ENCODE results near the gene KRR1. TPM values are rescaled to one million over a fixed set of nuclear protein-coding genes. Genes with fewer than 3 reads are reported as not detected.

The KRR1 gene
- total RNA-seq, 1 experiment from 2014 or later, result 73.2 TPM

- Mint-ChIP-seq H3K27ac (ENCODE audit: unreplicated experiment) (no peak overlapping the region), H3K9me3 (ENCODE audit: unreplicated experiment) (no peaks in the 10 kb centered on the region), H3K36me3 (ENCODE audit: insufficient read depth, unreplicated experiment) (no peaks in the 10 kb centered on the region), H3K4me1 (ENCODE audit: low read depth, unreplicated experiment) (no peaks in the 10 kb centered on the region), H3K4me3 (ENCODE audit: unreplicated experiment) (no peak overlapping the region), H3K27me3 (ENCODE audit: insufficient read depth, unreplicated experiment) (no peaks in the 10 kb centered on the region)
- TF ChIP-seq CTCF (IDR thresholded peaks at IDR 0.05; ENCODE audit: insufficient read depth in 1 of 2, low read depth in 1 of 2, low read length in 1 of 2, severe bottlenecking in 1 of 2, unreplicated experiment in 1 of 2), result no peak
- Histone ChIP-seq H3K9me3 (no peaks in the 10 kb centered on the region), H3K27me3 (replicated peaks; ENCODE audit: control insufficient read depth, insufficient read depth, low read length) (no peaks in the 10 kb centered on the region), H3K4me3 (ENCODE audit: low read depth, low read length) (no peak overlapping the region), H3K4me1 (peaks cover 4% of the 10 kb centered on the region), H3K36me3 (ENCODE audit: control insufficient read depth, insufficient read depth, low read length) (no peaks in the 10 kb centered on the region)
- intact Hi-C loops (cut with micrococcal nuclease; ENCODE audit: unreplicated experiment), result no loop called here
- POLR2A ChIA-PET, result no interaction called here
- CTCF ChIA-PET, result no interaction called here
- no TSS peak for BruUV-seq (replicated peaks)
- no peak for DNase-seq
These were observed 32.1 kb upstream of the KRR1 start for GRCh38 chr12:75543529-75543928.

DNA sequence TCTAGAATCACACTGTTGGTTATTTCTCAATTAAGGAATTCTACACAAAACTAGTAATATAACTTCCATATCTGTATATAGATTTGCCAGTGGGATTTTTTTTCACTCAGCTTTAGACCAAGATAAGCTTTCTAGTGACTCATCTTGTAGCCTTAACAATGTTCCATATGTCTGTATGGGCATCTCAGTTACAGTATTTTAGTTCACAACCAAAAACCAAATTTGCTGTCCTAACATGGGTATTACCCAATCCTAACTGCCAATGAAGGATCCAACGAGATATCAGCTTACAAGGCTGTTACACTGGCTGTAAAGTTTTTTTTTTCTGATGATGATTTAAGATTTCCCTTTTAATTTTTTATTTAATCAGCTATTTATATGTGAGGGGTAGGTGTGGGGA is 31.5 kb upstream of the KRR1 start:
- Mint-ChIP-seq H3K4me1 (ENCODE audit: low read depth, unreplicated experiment) (no peaks in the 10 kb centered on the region), H3K27me3 (ENCODE audit: insufficient read depth, unreplicated experiment) (no peaks in the 10 kb centered on the region), H3K4me3 (ENCODE audit: unreplicated experiment) (no peak overlapping the region), H3K27ac (ENCODE audit: unreplicated experiment) (no peak overlapping the region), H3K9me3 (ENCODE audit: unreplicated experiment) (no peaks in the 10 kb centered on the region), H3K36me3 (ENCODE audit: insufficient read depth, unreplicated experiment) (no peaks in the 10 kb centered on the region)
- Histone ChIP-seq H3K27me3 (replicated peaks; ENCODE audit: control insufficient read depth, insufficient read depth, low read length) (no peaks in the 10 kb centered on the region), H3K4me1 (no peaks in the 10 kb centered on the region), H3K36me3 (ENCODE audit: control insufficient read depth, insufficient read depth, low read length) (no peaks in the 10 kb centered on the region), H3K4me3 (ENCODE audit: low read depth, low read length) (no peak overlapping the region), H3K9me3 (no peaks in the 10 kb centered on the region)
- no peak for DNase-seq
- CTCF ChIA-PET, result no interaction called here
- BruUV-seq (replicated peaks), result no TSS peak
- intact Hi-C loops (cut with micrococcal nuclease; ENCODE audit: unreplicated experiment), result no loop called here
- TF ChIP-seq CTCF (IDR thresholded peaks at IDR 0.05; ENCODE audit: insufficient read depth in 1 of 2, low read depth in 1 of 2, low read length in 1 of 2, severe bottlenecking in 1 of 2, unreplicated experiment in 1 of 2), result no peak
- POLR2A ChIA-PET, result no interaction called here

DNA sequence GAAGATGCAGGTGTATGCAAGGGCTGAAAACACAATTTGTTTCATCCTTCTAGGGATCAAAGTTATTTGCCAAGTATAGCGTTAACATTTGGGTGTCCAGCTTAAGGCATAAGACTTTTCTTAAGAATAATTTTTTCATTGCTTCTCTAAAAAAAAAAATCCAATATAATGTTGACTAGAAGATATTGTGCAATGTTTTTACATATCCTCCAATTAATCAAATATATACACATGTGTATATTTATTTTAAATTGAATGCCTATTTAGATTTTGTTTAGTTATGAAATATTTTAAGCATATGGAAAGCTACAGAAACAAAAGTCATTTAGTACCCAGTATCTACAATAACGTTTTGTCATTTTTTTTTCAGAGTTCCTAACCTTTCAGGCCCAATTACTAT is 28.5 kb upstream of the KRR1 start:
- Mint-ChIP-seq H3K4me3 (ENCODE audit: unreplicated experiment) (no peak overlapping the region), H3K27me3 (ENCODE audit: insufficient read depth, unreplicated experiment) (no peaks in the 10 kb centered on the region), H3K27ac (ENCODE audit: unreplicated experiment) (no peak overlapping the region), H3K36me3 (ENCODE audit: insufficient read depth, unreplicated experiment) (no peaks in the 10 kb centered on the region), H3K4me1 (ENCODE audit: low read depth, unreplicated experiment) (no peaks in the 10 kb centered on the region), H3K9me3 (ENCODE audit: unreplicated experiment) (no peaks in the 10 kb centered on the region)
- no TSS peak for BruUV-seq (replicated peaks)
- DNase-seq, result no peak
- Histone ChIP-seq H3K4me3 (ENCODE audit: low read depth, low read length) (no peak overlapping the region), H3K36me3 (ENCODE audit: control insufficient read depth, insufficient read depth, low read length) (no peaks in the 10 kb centered on the region), H3K9me3 (no peaks in the 10 kb centered on the region), H3K4me1 (no peaks in the 10 kb centered on the region), H3K27me3 (replicated peaks; ENCODE audit: control insufficient read depth, insufficient read depth, low read length) (no peaks in the 10 kb centered on the region)
- no peak for TF ChIP-seq CTCF (IDR thresholded peaks at IDR 0.05; ENCODE audit: insufficient read depth in 1 of 2, low read depth in 1 of 2, low read length in 1 of 2, severe bottlenecking in 1 of 2, unreplicated experiment in 1 of 2)
- ChIA-PET CTCF (no interaction called here), POLR2A (no interaction called here)
- intact Hi-C loops (cut with micrococcal nuclease; ENCODE audit: unreplicated experiment), result no loop called here
